Activated CD4-positive, alpha-beta memory T cell treated with anti-CD3 and anti-CD28 coated beads, Interleukin-2, amount 10 ng/mL, durations not matched to agents 7 days and 5 days (primary cell): ENCODE data around the gene TBC1D2B. TPM values are rescaled to one million over a fixed set of nuclear protein-coding genes. Genes with fewer than 3 reads are reported as not detected.

Source experiments
- total RNA-seq, 2 experiments: library from RNA; stranded (reverse); gene quantifications; one replicate each; pipeline ENCODE4 v1.2.3, GENCODE V29; 2021

The TBC1D2B gene
- total RNA-seq, 2 experiments from 2014 or later = 97.1 to 101 TPM

Other genes with a start within 250 kb of the TBC1D2B start
- not detected for gene SH2D7, start 14.8 kb upstream of the TBC1D2B start, total RNA-seq
- 1 to 10 TPM in 1 of 2 experiments, under 1 TPM in 1; 0.91 to 1.1 TPM for gene CIB2, start 53.7 kb upstream of the TBC1D2B start, total RNA-seq
- gene IDH3A, start 71.7 kb upstream of the TBC1D2B start, total RNA-seq = 10 to 100 TPM; 73.5 to 85.0 TPM
- gene ACSBG1, start 156.9 kb upstream of the TBC1D2B start, total RNA-seq = not detected
- 10 to 100 TPM; 27.7 to 30.9 TPM for gene DNAJA4, start 186.9 kb upstream of the TBC1D2B start, total RNA-seq
- gene SKIC8, start 221.9 kb upstream of the TBC1D2B start, total RNA-seq = 10 to 100 TPM; 35.4 to 35.7 TPM